Measurements from ENCODE around the gene NOX3.
"Not testable (repeated sequence)": the region's sequence is repeated elsewhere in the genome, so short reads cannot be mapped to it uniquely, and the experiment has no call there.

Gene NOX3

DNA sequence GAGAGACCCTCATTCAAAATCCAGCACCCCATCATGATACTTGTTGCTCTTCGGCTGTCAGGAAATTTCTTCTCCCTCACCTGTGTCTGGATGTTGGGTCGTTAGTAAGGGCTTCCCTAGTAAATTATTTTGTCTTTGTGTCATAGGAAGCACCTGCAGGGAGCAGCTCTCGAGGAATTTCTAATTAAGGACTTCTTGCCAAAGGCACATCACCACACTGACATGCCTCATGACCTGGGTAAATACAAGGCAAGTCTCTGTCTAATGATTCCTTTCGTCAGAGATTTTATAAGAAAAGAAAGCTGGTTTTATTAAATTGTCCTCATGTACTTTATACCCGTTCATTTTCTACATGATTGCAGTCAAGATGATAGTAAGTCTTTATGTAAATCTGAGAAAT is at the start of gene NOX3:
Gene NOX3 (minus strand): TSS at position 74 of the 400 bp plus-strand sequence. CDS start 39 bp downstream, at position 35.
- DNase-seq: no peak

GRCh38 chr6:155504848-155505607 is 49.4 kb upstream of the NOX3 start:
- no peak for DNase-seq

DNA sequence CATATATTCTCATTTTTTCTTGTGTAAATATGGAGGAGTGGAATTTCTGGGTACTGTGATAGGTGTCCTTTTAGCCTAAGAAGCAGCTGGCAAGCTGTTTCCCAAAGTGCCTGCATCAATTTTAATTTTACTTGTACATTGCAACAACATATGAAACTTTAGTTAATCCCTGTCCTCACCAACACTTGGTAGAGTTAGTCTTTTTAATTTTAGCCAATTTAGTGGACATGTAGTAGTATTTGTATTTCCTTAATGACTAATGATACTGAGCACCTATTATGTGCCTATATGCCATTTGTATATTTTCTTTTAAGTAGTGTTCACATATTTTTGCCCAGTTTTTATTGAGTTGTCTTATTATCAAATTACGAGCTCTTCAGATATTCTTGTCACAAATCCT is 46.8 kb upstream of the NOX3 start:
- DNase-seq: no peak

DNA sequence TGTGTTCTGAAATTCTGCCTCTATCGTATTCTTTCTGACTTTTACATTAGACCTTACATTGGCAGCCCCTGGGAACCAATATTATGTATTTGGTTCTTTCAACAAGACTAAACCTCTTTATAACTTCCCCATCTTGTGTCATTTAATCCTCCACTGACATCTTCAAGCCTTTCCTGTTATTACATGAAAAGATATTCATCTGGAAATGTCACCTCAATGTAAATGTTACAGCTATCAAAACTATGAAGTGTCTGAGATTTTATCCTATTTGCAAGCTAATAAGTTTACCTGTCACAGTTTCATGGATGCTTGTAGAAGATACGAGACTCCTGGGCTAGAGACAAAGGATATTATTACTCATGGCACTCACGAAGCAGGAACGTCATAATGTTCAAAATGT is 43.9 kb upstream of the NOX3 start:
- no peak for DNase-seq

DNA sequence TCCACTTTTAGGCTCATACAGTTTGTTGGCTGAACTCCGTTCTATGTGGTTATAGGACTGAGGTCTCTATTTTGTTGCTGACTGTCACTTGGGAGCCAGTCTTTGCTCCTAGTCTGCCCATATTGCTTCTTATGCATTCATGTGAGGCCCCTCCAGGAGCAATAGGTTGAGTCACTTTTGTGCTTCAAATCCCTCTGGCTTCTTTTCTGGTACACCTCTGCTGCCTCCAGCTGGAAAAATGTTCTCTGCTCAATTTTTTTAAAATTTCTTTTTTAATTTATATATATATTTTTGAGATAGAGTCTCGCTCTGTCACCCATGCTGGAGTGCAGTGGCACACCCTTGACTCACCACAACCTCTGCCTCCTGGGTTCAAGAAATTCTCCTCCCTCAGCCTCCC is 42.7 kb upstream of the NOX3 start:
- DNase-seq: no peak

DNA sequence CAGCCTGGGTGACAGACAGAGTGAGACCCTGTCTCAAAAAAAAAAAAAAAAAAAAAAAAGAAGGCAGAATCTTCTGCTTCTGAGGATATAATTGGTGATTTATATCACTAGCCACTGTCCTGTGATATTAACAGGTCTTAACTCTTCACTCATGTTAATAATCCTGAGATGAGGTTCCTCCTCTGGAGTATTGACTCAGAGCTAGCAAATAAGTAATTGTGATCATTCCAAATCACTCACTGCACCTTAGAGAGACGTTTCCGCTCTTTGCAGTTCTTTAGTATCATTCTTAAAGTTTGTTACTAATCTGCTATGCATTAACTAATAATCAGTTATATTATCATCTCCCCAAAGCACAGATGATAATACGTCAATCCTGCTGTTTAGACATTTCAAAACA is 41.6 kb upstream of the NOX3 start:
- no peak for DNase-seq

DNA sequence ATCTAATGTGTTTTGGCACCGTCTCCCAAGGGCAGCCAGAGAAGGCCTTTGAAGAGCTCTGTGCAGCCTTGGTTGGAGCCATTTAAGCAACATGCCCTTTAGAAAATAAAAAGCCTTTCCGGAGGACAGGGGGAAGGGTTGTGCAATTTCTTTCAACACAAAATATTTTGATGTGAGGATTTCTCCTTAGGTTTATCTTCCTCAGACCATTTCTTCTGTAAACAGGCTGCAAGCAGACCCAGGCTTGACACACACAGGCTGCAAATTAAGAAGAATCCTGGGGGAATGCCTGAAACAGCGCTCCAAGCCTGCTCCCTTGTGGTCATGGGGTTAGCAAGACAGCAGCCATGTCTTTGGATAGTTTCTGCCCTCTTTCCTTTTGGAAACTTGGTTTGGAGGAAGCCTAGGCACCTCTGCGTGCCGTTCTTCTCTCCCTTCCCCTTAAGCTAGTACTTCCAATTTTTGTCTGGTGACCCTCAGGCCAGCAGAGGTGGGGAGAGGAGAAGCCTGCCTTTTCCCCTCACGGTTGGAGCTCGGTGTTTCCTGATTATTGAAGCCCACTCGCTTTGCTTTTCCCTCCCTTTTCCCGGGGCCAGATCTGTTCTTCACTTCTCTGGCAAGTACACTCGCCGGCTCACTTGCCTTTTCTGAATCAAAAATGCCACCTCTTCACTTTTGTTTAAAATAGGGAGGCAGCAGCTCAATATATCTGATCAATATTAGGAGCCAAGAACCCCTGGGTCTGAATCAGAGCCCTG is 39.6 kb upstream of the NOX3 start:
- no peak for DNase-seq

- DNase-seq: no peak
Observed at GRCh38 chr6:155493694-155494143, 38.1 kb upstream of the NOX3 start.

DNA sequence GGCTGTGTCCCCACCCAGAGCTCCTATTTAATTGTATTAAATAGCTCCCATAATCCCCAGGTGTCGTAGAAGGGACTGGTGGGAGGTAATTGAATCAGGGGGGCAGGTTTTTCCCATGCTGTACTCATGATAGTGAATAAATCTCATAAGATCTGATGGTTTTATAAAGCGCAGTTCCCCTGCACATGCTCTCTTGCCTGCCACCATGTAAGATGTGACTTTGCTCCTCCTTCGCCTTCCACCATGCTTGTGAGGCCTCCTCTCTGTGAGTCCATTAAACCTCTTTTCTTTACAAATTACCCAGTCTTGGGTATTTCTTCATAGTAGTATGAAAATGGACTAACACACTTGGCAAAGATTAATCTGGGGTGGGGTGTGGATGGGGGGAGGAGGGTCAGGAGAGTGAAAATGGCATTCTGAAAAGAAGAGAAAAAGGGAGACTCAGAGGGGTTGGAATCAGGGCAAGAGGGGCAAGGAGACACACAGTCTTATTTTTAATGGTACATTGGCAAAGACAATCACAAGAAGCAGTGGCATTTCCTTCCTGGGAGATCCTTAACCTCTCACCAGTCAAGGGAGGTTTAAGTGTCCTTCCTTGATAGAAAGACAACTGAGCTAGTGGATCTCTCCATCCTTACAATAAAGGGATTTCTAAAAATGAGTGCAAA is 37.5 kb upstream of the NOX3 start:
- DNase-seq: no peak

GRCh38 chr6:155492061-155492735 is 36.6 kb upstream of the NOX3 start:
- DNase-seq: no peak

DNA sequence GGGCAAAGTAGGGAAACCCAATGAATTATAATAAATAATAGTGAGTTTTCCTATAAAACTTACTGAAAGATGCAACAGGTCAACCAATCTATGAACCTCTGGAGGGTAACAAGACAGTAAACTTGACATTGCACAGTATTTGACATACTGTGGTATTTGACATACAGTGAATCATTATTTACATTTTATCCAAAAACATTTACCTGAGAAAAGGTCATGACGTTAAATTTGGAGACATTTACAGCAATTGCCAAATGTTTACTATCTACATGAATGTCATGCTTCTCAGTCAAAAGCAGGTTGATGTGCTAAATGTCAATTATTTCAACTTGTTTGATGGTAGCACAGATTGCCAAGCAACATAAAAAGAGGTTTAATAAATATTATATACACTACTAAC is 35.8 kb upstream of the NOX3 start:
- DNase-seq: no peak

DNA sequence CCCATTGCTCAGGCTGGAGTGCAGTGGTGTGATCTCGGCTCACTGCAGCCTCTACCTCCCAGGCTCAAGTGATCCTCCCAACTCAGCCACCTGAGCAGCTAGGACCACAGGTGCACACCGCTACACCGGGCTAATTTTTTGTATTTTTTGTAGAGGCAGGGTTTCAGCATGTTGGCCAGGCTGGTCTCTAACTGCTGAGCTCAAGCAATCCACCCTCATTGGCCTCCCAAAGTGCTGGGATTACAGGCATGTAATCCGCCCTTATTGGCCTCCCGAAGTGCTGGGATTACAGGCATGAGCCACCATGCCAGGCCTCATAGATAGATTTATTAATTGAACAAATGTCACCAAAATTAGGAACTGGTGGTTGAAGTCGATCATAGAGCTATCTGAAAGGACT is 32.6 kb upstream of the NOX3 start:
- DNase-seq: not testable (repeated sequence)

- no peak for DNase-seq
Observed at GRCh38 chr6:155487371-155488130, 31.9 kb upstream of the NOX3 start.

GRCh38 chr6:155486721-155487294 is 31.2 kb upstream of the NOX3 start:
- DNase-seq: no peak

DNA sequence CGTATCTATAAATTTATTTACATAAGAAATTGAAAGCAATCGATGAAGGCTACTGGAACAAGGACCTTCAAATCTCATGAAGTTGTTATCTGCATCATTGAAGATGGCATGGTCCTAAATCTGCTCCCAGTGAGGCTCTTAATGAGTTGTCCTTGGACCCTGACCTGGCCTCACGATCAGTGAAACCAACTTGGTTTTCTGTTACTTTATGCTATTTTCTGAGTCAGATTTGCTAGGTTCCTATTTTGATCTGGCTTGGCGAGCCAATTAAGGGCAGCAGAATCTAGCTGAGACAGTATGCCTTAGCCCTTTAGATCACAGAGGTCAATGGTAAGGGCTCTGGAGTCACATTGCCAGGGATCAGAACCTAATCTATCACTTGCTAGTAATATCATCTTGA is 30.1 kb upstream of the NOX3 start:
- DNase-seq: no peak

DNA sequence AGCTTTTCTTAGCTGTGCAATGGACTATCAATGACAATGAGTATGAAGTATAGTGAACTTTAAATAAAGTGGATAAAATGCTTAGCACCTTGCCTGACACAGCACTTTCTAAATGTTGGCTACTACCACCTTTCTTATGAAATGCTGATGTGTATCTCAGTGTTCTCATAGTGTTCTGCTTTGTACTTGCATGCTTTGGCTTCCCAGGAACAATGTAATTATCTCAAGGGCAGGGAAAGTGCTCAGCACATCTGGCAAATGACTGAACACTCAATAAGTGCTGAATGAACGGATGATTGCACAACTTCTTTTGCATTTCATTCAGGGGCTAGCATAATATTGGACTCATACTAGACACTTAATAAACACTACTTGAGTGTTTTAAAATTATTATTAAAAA is 28.2 kb upstream of the NOX3 start:
- DNase-seq: no peak

DNA sequence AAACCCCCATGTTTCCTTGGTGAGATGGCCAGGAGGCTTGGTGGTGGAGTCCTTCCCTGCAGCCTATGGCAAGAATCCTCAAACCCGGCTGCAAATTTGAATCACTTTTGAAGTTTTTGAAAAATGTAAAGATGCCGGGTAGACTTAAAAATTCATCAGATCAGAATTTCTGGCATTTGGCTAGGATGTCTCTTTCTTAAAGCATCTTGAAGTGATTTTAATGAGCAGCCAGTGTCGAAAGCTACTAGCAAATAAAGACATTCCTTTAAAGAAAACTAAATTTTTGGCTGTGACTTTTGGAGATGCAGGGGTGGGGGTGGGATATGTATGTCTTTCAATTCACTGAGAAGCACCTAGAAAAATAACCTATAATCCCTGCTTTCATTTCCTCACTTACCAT is 25.6 kb upstream of the NOX3 start:
- no peak for DNase-seq

- no peak for DNase-seq
Observed at GRCh38 chr6:155473741-155474140, 18.1 kb upstream of the NOX3 start.

DNA sequence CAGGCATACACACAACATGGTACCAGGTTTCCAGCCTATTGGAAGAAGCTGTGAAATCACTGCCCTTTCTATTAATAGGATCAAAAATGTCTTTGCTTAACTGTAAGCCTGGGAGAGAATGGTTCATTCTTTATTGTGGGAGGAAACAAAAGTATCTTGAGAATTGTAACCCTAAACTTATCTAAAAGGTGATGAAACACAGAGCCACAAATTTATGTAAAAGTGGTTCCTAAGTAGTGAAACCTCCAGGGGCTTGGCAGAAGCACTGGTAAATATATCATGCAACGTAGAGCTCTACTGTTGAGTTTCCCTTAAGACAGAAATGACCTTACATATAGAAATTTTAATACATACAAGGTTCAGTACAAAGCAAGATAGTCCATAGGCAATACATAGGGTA is 17.2 kb upstream of the NOX3 start:
- no peak for DNase-seq

DNA sequence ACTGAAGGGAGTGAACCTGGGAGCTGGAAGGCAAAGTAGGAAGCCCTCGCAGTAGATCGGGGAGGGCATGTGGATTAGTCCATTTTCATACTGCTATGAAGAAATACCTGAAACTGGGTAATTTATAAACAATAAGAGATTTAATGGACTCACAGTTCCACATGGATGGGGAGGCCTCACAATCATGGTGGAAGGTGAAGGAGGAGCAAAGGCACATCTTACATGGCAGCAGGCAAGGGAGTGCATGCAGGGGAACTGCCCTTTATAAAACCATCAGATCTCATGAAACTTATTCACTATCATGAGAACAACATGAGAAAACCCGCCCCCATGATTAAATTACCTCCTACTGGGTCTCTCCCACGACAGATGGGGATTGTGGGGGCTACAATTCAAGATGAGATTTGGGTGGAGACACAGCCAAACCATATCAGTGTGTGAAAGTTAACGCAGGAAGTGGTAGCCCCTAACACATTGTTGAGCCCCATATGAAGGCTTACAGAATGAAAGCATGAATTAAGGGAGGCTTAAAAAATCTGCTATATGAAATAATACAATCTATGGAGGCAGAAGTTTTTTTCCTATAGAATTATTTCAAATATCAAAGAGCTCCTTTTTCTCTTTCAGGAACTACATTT is 15.5 kb upstream of the NOX3 start:
- not testable (repeated sequence) for DNase-seq

DNA sequence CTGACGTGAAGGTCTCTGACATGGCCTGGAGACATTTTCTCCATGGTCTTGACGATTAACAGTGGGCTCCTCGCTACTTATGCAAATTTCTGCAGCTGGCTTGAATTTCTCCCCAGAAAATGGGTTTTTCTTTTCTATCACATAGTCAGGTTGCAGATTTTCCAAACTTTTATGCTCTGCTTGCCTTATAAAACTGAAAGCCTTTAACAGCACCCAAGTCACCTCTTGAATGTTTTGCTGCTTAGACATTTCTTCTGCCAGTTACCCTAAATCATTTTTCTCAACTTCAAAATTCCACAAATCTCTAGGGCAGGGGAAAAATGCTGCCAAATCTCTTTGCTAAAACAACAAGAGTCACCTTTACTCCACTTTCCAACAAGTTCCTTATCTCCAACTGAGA is 12.9 kb upstream of the NOX3 start:
- not testable (repeated sequence) for DNase-seq

GRCh38 chr6:155466539-155466938 is 10.9 kb upstream of the NOX3 start:
- no peak for DNase-seq
